Prostate gland (tissue), 2 donors: ENCODE data around the gene BTG4.

Experiments used
- POLR2A ChIP-seq: fragments of 450-650 bp; IDR thresholded peaks from one replicate; pipeline ENCODE4 v1.6.1; 2016; ENCODE audit warnings: antibody characterized with exemption, mild to moderate bottlenecking
- TF ChIP-seq, protein P1 (sequence below), 4 experiments: fragments of 200-600 bp in 2 of 4; fragments of 450-650 bp in 2 of 4; sonication (generic) in 2 of 4; IDR thresholded peaks; 1 replicate in 3 of 4; 2 replicates in 1 of 4; pipeline ENCODE4 v1.5.1; 2016 to 2019; ENCODE audit warnings: antibody characterized with exemption in 4 of 4, mild to moderate bottlenecking in 2 of 4, moderate library complexity in 2 of 4

DNA sequence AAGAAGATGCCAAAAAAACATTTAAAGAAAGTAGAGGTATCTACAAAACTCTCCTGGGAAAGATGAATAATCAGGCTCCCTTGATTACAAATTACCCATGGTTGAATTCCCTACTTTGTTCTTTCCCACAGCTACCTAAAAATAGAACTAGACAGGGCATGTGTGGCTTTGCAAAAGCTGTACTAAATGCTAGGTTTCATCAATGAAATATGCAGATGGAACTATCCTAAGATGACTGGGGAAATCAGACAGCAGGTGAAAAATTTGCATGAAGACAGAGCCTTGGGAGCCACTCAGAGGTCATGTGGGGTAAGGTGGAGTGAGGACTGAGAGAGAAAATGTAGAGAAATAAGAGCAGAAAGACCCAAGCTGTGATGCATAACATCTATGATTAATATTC lies 43.1 kb upstream of the BTG4 start:
- TF ChIP-seq, protein P1, sequence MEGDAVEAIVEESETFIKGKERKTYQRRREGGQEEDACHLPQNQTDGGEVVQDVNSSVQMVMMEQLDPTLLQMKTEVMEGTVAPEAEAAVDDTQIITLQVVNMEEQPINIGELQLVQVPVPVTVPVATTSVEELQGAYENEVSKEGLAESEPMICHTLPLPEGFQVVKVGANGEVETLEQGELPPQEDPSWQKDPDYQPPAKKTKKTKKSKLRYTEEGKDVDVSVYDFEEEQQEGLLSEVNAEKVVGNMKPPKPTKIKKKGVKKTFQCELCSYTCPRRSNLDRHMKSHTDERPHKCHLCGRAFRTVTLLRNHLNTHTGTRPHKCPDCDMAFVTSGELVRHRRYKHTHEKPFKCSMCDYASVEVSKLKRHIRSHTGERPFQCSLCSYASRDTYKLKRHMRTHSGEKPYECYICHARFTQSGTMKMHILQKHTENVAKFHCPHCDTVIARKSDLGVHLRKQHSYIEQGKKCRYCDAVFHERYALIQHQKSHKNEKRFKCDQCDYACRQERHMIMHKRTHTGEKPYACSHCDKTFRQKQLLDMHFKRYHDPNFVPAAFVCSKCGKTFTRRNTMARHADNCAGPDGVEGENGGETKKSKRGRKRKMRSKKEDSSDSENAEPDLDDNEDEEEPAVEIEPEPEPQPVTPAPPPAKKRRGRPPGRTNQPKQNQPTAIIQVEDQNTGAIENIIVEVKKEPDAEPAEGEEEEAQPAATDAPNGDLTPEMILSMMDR (IDR thresholded peaks at IDR 0.05): no peak
- no peak for TF ChIP-seq POLR2A
